GM18873 (cell line): ENCODE data around the gene KCTD2.

Experiments
- ATAC-seq: cut with Tn5 transposase; IDR thresholded peaks from one replicate; pipeline ENCODE4 v1.9.1; 2021; ENCODE audit warnings: mild to moderate bottlenecking, moderate library complexity, moderate number of reproducible peaks; ENCODE audit not compliant: unreplicated experiment, low FRiP score

KCTD2 gene

GRCh38 chr17:75093548-75094158, 46.6 kb downstream of the KCTD2 start:
- ATAC-seq = no peak

- ATAC-seq = no peak
Measured at GRCh38 chr17:75094871-75095399, 47.9 kb downstream of the KCTD2 start.

GRCh38 chr17:75096082-75096625, 49.1 kb downstream of the KCTD2 start:
- no peak for ATAC-seq

GRCh38 chr17:75097865-75098264, 50.8 kb downstream of the KCTD2 start:
- no peak for ATAC-seq

DNA sequence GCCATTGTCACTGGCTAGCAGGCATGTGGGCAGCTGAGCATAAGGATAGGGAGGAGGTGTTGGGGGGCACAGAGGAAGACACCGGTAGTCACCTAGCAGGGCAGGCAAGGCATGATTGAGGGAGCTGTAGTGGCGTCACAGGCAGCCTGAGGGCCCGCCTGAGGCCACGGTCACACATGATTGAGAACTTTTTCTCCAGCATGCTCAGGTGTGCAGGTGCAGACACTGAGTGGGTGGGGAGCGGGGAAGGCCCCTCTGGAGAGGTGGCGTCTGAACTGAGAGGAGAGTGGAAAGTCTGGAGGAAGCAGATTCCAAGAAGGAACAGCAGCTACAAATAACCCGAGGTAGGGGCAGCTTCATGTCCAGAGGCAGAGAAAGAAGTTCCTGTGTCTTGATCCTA, 51.8 kb downstream of the KCTD2 start:
- no peak for ATAC-seq

GRCh38 chr17:75099881-75100595, 53.0 kb downstream of the KCTD2 start:
- no peak for ATAC-seq

DNA sequence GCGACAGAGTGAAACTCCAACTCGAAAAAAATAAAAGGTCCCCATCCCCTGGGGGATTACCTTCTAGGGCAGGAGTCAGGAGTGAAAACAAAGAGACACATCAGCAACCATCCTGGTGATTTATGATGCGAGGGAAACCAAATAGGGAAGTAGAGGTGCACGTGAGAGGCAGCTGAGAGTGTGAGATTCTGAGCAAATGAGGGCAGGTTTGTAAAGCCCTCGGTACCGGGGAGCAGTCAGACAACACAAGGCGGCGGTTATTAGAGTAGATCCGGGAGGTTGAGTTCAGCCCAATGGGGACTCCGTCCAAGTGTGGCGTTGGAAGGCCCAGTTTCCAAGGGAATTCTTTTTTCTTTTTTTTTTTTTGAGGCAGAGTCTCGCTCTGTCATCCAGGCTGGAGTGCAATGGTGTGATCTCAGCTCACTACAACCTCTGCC, 55.4 kb downstream of the KCTD2 start:
- ATAC-seq = no peak

- no peak for ATAC-seq
Measured at GRCh38 chr17:75103601-75104554, 56.9 kb downstream of the KCTD2 start.

GRCh38 chr17:75105126-75106080, 58.4 kb downstream of the KCTD2 start:
- ATAC-seq = no peak

DNA sequence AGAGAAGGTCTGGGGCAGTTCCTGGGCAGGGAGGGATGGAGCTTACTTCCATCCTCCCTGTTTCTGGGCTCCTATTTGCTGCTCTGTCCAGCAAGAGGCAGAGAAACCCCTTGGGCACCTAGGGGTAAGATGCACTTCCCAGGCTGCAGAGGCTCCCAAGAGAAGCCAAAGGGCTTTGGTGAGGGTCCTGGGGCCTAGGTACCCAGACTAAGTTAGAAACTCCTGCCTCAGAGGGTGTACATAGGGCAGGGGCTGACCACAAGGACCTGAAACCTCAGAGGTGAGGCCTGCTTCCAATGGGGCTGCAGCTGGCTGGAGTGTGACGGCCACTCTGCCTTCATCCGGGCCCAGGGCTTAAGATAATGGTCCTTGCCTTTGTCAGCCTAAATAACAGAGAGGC, 61.2 kb downstream of the KCTD2 start:
- no peak for ATAC-seq

DNA sequence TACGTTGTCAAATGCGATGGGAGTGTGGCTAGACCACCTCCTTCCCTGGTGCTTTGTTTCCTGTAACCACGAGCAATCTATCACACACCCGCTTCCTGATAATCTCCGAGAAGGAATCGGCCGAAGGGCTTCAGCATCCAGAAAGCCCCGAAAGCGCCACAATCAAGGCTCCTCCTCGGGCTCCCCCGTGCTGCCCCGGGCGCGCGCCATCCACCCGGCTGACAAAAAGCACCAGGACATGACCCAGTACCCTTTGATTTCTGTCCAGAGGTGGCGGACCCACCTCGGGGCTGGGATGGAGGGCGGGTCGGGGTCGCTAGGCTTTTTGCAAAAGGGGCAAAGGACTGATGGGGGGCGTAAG, 62.0 kb downstream of the KCTD2 start:
- no peak for ATAC-seq

- peak; percentile 51 for ATAC-seq
Measured at GRCh38 chr17:75109407-75110233, 62.6 kb downstream of the KCTD2 start, which contains the start of gene ARMC7. TSS of gene ARMC7 (plus strand) at chr17:75109969. CDS start at chr17:75110289, 320 bp downstream.

GRCh38 chr17:75110234-75110937, 63.4 kb downstream of the KCTD2 start:
- ATAC-seq = no peak

DNA sequence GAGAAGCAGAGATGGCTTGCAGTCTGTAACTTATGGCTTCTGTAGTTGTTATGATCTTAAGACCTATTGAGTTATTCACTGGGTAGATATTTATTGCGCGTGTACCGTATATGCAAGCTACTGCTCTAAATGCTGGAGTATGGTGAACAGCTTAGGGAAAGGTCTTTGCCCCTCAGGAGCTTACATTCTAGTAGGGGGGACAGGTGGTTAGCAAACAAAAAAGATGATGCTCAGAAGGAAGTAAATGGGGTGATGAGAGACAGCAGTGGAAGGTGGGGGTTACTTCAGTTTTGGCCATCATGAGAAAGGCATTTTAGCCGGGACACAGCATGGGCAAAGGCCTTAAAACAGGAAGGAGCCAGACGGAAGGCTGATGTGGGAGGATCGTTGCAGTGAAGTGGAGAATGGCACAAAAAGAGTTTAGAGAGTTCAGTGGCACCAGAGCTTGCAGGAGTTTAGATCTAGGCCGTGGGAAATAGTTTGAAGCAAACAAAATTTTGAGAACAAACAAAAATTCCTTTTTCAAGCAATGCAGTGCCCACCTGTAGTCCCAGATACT, 64.8 kb downstream of the KCTD2 start:
- ATAC-seq = no peak

- no peak for ATAC-seq
Measured at GRCh38 chr17:75113798-75114551, 67.0 kb downstream of the KCTD2 start.

- no peak for ATAC-seq
Measured at GRCh38 chr17:75114552-75115314, 67.7 kb downstream of the KCTD2 start.
